HL-60/S4 (cell line): ENCODE measurements around the gene PRLHR.
"Not testable (repeated sequence)": the region's sequence is repeated elsewhere in the genome, so short reads cannot be mapped to it uniquely, and the experiment has no call there.

Experiments
- in situ Hi-C: fragments of 300-500 bp; cut with MboI; formaldehyde crosslinking; loops from 2 replicates; pipeline ENCODE4 v1.14.3; 2022; ENCODE audit warnings: low sequenced_read_pairs

PRLHR gene

DNA sequence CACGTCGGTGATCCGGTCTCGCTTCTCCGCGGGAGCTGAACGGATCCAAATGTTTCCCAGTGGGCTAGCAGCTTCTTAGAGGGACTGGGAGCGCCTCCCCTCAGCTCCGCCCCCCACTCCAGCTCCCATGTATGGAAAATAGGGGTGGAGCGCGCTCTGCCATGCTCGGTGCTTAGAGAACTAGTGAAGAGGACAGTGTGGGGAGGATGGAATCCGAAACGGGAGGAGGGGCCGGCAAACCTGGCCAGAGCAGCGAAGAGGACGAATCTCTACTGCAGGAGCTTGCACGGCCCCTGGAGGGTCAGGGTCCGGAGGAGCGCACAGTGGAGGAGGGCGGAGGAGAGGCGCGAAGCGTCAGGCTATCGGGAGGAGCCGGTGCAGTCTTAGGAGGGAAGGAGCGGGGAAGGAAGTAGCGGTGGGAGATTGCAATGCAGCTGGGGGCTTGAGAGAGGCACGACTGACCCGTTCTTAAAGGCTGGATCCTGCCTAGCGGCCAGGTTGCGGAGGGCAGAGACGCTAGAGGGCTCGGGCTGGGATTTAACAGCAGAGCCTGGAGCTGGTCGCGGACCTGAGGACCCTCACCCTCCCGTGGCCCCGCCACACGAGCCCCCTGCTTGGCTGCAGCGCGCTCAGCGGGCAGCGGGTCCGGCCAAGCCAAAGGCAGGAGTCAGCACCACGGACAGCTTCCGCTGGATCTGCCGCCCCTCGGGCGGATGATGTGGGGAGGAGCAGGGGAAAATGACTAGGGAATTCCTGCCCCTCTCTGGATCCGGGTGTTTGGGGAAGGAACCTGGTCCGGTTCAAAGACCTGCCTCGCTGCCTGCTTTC, at the start of gene PRLHR:
TSS of gene PRLHR (minus strand) at position 51 of the 828 bp plus-strand sequence. CDS start 404 bp downstream, outside the sequence.
- in situ Hi-C loops, result no loop called here

GRCh38 chr10:118642228-118642627, 46.8 kb upstream of the PRLHR start:
- in situ Hi-C loops, result no loop called here

DNA sequence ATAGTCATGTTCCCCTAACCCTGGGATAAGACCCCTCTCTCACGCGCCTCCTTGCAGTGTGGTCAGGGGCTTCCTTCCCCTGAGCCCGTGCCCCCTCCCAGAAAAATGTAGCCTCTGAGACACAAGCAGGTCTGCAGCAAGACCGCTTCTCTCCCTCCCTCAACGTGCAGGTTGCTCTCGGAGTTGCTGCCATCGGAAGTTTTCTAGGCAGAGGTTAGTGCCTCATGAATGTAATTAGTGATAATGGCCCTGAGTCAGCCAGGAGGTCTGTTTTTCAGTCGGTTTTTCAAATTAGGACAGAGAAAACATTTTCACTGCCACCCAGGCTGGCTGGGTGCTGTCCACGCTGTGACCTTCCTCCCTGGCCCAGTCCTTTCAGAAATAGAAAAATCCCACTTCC, 43.2 kb upstream of the PRLHR start:
- in situ Hi-C loops, result no loop called here

DNA sequence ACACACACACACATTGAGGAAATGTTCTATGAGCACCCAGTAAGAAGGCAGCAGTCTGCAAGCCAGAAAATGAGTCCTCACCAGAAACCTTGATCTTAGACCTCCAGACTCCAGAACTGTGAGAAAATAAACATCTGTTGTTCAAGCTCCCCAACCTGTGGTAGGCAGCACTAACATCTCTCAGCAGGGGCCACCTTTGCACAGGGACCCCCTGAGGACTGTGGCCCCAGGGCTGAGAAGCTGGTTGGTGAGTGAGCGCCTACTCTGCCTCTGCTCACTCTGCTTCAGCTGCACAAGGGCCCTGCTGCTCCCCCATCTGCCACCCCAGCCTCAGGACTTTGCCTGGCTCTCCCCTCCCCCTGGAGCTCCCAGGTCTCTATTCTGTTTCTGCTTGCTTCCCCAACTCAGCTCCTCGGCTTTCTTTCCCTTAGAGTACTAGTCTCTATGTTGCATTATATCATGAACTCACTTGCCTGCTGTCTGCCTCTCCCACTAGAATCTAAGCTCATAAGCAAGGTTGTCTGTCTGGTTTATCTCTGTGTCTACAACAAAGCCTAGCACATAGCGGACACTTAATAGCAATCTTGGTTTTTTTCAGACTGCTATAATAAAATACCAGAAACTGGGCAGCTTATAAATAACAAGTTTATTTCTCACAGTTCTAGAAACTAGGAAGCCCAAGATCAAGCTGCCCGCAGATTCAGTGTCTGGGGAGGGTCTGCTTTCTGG, 40.4 kb upstream of the PRLHR start:
- in situ Hi-C loops, result no loop called here

GRCh38 chr10:118633786-118634185, 38.3 kb upstream of the PRLHR start:
- in situ Hi-C loops, result no loop called here

DNA sequence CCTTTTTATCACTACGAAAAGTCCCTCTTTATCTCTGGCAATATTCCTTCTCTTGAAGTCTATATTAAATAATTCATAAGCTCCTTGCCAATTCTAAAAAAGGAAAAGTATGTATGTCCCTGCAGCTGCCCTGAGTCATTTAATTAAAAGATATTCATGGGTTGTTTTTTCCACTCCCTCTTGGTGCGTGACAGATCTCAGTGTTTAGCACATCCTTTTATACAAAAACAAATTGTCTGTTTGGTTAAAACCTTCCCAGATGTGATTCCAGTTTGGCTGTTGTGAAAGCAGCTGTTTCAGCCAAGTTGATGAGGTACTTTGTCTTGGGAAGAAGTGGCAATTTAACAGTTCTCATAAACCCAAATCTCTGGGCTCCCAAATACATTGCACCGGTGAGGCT, 33.8 kb upstream of the PRLHR start:
- in situ Hi-C loops, result no loop called here

DNA sequence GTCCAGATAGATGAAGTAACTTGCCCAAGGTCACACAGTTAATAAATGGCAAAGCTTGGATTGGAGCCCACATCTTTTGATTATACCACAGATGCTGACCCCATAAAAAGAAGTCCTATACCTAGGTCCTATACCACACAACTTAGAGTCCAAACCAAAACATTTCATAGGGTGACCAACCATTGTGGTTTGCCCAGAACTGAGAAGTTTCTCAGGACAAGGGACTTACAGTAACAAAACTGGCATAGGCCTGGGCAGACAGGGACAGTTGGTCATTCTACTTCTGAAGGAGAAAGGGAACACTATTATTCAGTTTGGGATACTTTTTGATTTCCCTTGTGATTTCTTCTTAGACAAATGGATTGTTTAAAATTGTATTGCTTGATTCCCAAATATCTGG, 32.9 kb upstream of the PRLHR start:
- in situ Hi-C loops, result no loop called here

- in situ Hi-C loops, result no loop called here
These were observed 31.5 kb upstream of the PRLHR start for GRCh38 chr10:118626953-118627352.

GRCh38 chr10:118625504-118625903, 30.1 kb upstream of the PRLHR start:
- in situ Hi-C loops, result no loop called here

DNA sequence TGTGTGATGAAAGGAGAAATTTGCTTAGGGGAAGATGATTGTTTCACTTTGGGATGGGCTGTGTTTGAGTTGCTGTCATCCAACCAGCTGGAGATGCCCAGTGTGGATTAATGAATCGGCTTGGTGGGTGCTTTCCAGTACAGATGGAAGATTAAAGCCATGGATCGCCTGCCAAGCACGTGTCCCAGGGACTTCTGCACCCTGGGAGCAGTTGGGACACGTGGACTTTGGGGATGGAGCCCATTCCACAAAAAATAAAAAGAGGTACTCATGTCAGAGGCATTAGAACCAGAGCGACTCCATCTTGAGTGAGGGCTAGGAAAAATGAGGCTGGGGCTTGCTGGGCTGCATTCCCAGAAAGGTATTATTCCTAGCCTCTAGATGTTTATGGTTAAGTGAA, 29.3 kb upstream of the PRLHR start:
- in situ Hi-C loops, result no loop called here

- in situ Hi-C loops, result no loop called here
These were observed 26.0 kb upstream of the PRLHR start for GRCh38 chr10:118621304-118621942.

- in situ Hi-C loops, result not testable (repeated sequence)
These were observed 18.4 kb upstream of the PRLHR start for GRCh38 chr10:118613863-118614262.

DNA sequence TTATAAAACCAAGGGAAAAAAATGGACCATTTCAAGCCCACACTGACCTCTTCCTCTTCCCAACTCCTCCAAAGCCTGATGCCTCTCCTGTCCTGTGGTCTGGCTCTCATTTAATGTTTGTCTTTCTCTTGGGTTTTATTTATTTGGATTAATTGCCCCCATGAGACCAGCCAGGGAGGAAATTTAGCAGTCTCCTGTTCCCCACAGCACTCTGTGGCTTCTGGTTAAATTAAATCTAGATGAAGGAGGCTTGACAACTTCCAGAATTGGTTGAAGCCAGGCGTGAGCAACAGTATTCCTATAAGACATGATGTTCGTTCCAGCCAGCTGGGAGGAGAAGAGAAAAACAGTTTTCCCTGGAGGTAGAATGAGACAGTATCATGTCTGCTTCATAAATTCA, 15.1 kb upstream of the PRLHR start:
- in situ Hi-C loops, result no loop called here

- in situ Hi-C loops, result no loop called here
These were observed 12.4 kb upstream of the PRLHR start for GRCh38 chr10:118607768-118608354.

DNA sequence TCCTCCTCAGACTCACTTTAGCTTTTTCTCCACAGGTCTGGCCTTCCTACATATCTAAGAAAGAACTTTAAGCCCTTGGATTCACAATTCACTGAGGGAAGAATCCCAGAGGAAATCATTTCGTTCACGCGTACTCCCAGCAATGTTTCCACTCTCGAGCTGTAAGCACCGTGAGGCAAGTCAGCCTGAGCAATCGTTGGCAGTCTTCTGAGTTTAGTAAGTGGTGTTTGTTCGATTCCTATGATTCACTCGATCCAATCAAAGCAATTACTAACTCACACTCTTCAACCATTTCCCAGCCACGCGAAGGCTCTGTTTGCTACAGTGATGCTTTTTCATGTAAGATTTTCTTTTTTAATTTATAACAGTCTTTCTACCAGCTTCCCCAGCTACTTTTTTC, 10.2 kb upstream of the PRLHR start:
- in situ Hi-C loops, result no loop called here

DNA sequence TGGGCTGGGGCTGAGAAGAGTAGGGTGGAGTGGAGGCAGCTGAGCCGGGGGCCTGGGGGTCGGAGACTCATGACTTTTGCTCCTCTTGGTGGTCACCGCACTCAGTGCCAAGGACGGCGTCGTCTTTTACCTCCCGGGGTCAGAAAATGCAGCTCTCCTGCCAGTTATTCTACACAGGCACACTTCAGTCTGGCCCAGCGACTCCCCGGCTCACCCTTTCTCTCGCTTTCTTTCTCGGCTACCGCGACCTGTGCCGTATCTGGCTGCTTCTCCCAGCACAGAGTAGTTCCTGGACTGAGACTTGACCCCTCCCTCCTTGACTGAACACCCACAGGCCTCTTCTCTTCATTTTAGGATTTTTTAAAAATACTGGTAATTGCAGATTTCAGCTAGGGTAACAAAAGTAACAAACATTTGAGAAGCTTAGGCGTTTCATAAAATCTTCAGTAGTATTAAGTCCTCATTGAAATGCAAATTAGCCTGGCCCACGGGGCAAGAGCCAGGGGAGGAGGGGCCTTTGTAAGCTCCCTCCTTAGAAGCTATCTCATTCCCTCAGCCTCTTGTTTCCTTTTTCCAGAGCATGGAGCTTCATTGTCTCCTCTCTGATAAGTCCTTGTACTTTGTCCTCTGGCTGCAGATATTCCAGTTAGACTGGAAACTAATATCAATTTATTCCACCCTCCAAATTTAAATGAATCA, 1.1 kb upstream of the PRLHR start:
- in situ Hi-C loops, result no loop called here

- in situ Hi-C loops, result no loop called here
These were observed 406 bp downstream of the PRLHR start for GRCh38 chr10:118595064-118595420.

- in situ Hi-C loops, result no loop called here
These were observed 920 bp downstream of the PRLHR start for GRCh38 chr10:118594392-118595063.

DNA sequence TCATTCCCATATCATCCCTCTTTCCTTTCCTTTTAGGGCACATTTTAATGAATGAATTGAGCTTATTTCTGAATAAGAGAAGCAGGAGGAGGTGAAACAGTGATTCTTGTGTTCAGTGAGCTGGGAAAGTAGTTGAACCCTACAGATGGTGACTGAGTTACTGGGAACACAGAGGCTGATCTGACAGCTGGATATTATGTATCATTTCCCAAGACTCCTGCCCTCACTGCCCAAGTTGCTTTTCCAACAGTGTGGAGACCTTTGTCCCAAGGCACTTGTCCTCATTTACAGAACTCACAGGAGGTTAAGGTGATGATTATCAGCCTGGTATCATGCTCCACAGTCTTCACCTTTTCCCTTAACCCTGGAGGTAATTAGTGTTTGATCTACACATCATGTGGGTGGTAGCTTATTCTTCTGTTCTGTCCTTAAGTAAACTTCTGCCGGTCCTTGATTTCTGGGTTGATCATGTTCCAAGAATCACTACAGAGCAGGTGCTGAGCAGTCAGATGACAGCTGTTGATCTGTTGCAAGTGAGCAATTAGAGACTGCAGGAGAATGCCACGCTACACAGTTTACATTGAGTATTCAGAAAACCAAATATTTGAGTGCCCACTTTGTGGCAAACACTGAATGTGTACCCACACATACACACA, 2.6 kb downstream of the PRLHR start:
- in situ Hi-C loops, result no loop called here

DNA sequence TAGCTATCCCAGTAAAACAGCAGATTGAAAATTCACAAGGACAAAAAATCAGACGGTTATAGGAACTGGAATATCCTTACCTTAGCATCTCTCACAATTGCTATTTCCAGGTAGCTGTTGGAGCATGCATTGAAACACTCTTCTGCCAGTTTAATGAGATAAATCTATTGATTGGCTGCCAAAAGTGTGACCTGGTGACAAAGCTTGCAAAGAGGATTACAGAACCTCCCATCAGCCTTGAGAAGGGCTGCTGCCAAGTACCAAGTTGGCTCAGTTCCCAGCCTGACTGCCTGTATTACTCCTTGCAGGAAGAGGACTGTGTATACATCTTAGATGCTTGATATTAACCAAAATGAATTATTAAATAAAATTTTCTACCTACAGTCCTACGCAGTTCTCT, 5.1 kb downstream of the PRLHR start:
- in situ Hi-C loops, result no loop called here
